ENCODE results near the gene MOB1A. TPM values are rescaled to one million over a fixed set of nuclear protein-coding genes. Genes with fewer than 3 reads are reported as not detected.

The MOB1A gene
- total and polyA plus RNA-seq, 2 of the 13 experiments (the other 11 are each of a cell fraction or from before 2014, with no cell fraction given) = 48.2 to 139 TPM

DNA sequence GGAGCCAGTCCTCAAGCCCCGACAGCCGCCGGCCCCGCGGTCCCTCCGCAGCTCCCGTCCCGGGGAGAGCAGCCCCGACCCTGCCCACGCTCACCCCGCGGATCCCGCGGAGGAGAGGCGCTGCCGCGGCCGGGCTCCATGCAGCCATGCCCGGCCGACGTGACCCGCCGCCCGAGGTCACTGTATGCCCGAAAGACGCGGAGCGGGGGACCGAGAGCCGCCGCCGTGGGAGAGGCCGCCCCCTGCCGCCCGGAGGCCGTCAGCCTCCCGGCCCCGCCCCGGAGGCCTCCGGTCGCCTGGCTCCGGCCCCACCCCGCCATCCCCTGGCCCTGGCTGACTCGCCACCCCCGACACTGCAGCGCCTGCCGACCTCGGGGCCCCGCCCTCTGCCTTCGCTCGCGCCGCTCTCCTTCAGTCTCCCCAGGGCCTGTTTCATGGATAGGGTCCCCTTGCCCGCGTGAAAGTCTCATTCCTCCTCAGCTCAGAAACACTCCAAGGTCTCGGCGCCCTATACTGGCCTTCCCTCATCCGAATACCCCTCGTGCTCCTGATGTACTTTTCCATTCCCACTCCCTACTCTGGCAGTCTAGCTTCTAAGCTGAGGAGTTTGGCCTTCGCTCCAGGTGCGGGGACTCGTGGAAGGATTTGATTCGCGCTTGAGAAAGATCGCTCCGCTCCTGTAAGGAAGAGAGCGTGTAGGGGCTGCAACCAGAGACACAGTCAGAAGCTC is 30.8 kb downstream of the MOB1A start, which contains the start of gene BOLA3 (continued):
- TF ChIP-seq, protein P1, sequence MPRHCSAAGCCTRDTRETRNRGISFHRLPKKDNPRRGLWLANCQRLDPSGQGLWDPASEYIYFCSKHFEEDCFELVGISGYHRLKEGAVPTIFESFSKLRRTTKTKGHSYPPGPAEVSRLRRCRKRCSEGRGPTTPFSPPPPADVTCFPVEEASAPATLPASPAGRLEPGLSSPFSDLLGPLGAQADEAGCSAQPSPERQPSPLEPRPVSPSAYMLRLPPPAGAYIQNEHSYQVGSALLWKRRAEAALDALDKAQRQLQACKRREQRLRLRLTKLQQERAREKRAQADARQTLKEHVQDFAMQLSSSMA (CRISPR knock-in tag; IDR thresholded peaks at IDR 0.05) = peak; percentile 72; the same call in 1 of the 2 replicates
- TF ChIP-seq DR1 (CRISPR knock-in tag; IDR thresholded peaks at IDR 0.05) (no peak), PRPF4 (IDR thresholded peaks at IDR 0.05; ENCODE audit: low read depth, low read length, poor library complexity, severe bottlenecking) (no peak), SNAI1 (CRISPR knock-in tag; IDR thresholded peaks at IDR 0.05; ENCODE audit: borderline replicate concordance) (peak; percentile 21; the same call in 1 of the 2 replicates), NFIB (CRISPR knock-in tag; IDR thresholded peaks at IDR 0.05; ENCODE audit: borderline replicate concordance) (no peak), CBX1 (IDR thresholded peaks at IDR 0.05; ENCODE audit: low read depth) (peak; percentile 95), MEF2D (CRISPR knock-in tag; IDR thresholded peaks at IDR 0.05) (peak; percentile 83), HDAC2 (CRISPR knock-in tag; IDR thresholded peaks at IDR 0.05) (peak; percentile 44; the same call in 1 of the 2 replicates), SMARCE1 (IDR thresholded peaks at IDR 0.05; ENCODE audit: borderline replicate concordance) (no peak), ZMYM2 (CRISPR knock-in tag; IDR thresholded peaks at IDR 0.05) (no peak), SALL2 (CRISPR knock-in tag; IDR thresholded peaks at IDR 0.05) (peak; percentile 99), ZBTB21 (CRISPR knock-in tag; IDR thresholded peaks at IDR 0.05) (0 out of 2 replicates have a peak, but pooled peaks have one; percentile 34), ZNF7 (CRISPR knock-in tag; IDR thresholded peaks at IDR 0.05) (0 out of 2 replicates have a peak, but pooled peaks have one; percentile 8), TAF15 (IDR thresholded peaks at IDR 0.05; ENCODE audit: low read depth, low read length, poor library complexity, severe bottlenecking) (no peak), ZSCAN22 (CRISPR knock-in tag; IDR thresholded peaks at IDR 0.05) (no peak), ZNF724P (CRISPR knock-in tag; IDR thresholded peaks at IDR 0.05; ENCODE audit: borderline replicate concordance) (peak; percentile 86; the same call in 1 of the 2 replicates), PTBP1 (IDR thresholded peaks at IDR 0.05; ENCODE audit: low read depth, low read length, poor library complexity, severe bottlenecking) (peak; percentile 64), ZNF670 (CRISPR knock-in tag; IDR thresholded peaks at IDR 0.05; ENCODE audit: borderline replicate concordance) (peak; percentile 52; the same call in 1 of the 2 replicates), HDAC1 (CRISPR knock-in tag; IDR thresholded peaks at IDR 0.05) (peak; percentile 84), ZSCAN12 (CRISPR knock-in tag; IDR thresholded peaks at IDR 0.05) (peak; percentile 69; the same call in 1 of the 2 replicates), SRSF9 (IDR thresholded peaks at IDR 0.05; ENCODE audit: borderline replicate concordance, insufficient read depth, low read depth, low read length, poor library complexity, severe bottlenecking) (no peak), ZNF382 (CRISPR knock-in tag; IDR thresholded peaks at IDR 0.05; ENCODE audit: borderline replicate concordance) (no peak), ZNF790 (CRISPR knock-in tag; IDR thresholded peaks at IDR 0.05; ENCODE audit: borderline replicate concordance) (0 out of 2 replicates have a peak, but pooled peaks have one; percentile 22), NFE2L2 (IDR thresholded peaks at IDR 0.05; ENCODE audit: low read length) (no peak)
- TF ChIP-seq, protein P2, sequence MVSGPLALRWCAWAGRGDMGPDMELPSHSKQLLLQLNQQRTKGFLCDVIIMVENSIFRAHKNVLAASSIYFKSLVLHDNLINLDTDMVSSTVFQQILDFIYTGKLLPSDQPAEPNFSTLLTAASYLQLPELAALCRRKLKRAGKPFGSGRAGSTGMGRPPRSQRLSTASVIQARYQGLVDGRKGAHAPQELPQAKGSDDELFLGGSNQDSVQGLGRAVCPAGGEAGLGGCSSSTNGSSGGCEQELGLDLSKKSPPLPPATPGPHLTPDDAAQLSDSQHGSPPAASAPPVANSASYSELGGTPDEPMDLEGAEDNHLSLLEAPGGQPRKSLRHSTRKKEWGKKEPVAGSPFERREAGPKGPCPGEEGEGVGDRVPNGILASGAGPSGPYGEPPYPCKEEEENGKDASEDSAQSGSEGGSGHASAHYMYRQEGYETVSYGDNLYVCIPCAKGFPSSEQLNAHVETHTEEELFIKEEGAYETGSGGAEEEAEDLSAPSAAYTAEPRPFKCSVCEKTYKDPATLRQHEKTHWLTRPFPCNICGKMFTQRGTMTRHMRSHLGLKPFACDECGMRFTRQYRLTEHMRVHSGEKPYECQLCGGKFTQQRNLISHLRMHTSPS (CRISPR knock-in tag; IDR thresholded peaks at IDR 0.05; ENCODE audit: low read depth) = peak; percentile 68; the same call in 1 of the 2 replicates
- TF ChIP-seq, protein P3, sequence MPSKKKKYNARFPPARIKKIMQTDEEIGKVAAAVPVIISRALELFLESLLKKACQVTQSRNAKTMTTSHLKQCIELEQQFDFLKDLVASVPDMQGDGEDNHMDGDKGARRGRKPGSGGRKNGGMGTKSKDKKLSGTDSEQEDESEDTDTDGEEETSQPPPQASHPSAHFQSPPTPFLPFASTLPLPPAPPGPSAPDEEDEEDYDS (CRISPR knock-in tag; IDR thresholded peaks at IDR 0.05) = no peak; the same call in 1 of the 2 replicates
